Right atrium auricular region (tissue), 2 donors: Measurements from ENCODE around the gene TMPRSS6. TPM values are rescaled to one million over a fixed set of nuclear protein-coding genes. Genes with fewer than 3 reads are reported as not detected.

Experiments
- DNase-seq: peaks from one replicate; pipeline ENCODE4 v3.0.0-alpha.2; 2019; ENCODE audit warnings: low spot score
- H3K27ac ChIP-seq, 2 donors: fragments of 200-600 bp; sonication (generic); 1 replicate in 1 of 2; 2 replicates in 1 of 2; pipeline ENCODE4 v1.5.1; 2016 to 2019
- H3K27me3 ChIP-seq, 2 donors: fragments of 200-600 bp; sonication (generic); one replicate each; pipeline versions ENCODE4 v1.5.1 to v1.6.0; 2017 to 2019
- H3K36me3 ChIP-seq: fragments of 200-600 bp; sonication (generic); one replicate; pipeline ENCODE4 v1.5.1; 2016
- H3K4me1 ChIP-seq, 2 donors: fragments of 200-600 bp; sonication (generic); one replicate each; pipeline versions ENCODE4 v1.5.1 to v1.6.0; 2017 to 2019
- H3K4me3 ChIP-seq, 2 donors: fragments of 200-600 bp; sonication (generic); 1 replicate in 1 of 2; 2 replicates in 1 of 2; pipeline ENCODE4 v1.5.1; 2017 to 2019; ENCODE audit warnings: mild to moderate bottlenecking in 1 of 2, moderate library complexity in 1 of 2
- H3K9me3 ChIP-seq, 2 donors: fragments of 200-600 bp; sonication (generic); one replicate each; pipeline ENCODE4 v1.5.1; 2019
- CTCF ChIP-seq, 2 donors: fragments of 200-600 bp; sonication (generic); IDR thresholded peaks; one replicate each; pipeline ENCODE4 v1.5.1; 2019; ENCODE audit warnings: antibody characterized with exemption in 2 of 2
- total RNA-seq, 2 donors: library from RNA; depleted of rRNA; stranded (reverse); fragments of >200 nt; gene quantifications; one replicate each; pipeline ENCODE4 v1.1.0, GENCODE V29; 2016

The TMPRSS6 gene
- total RNA-seq, 2 donors from 2014 or later: not detected

- H3K27me3 ChIP-seq: peaks cover 0 to 16% of the 10 kb centered on the region in 2 donors
- TF ChIP-seq CTCF (IDR thresholded peaks at IDR 0.05): no peak
- no peak for DNase-seq
- no peaks in the 10 kb centered on the region for H3K36me3 ChIP-seq
- H3K4me3 ChIP-seq: no peak overlapping the region
- H3K9me3 ChIP-seq: no peaks in the 10 kb centered on the region
- H3K27ac ChIP-seq: no peak overlapping the region
- no peaks in the 10 kb centered on the region for H3K4me1 ChIP-seq
These were observed 38.8 kb downstream of the TMPRSS6 start for GRCh38 chr22:37070744-37071143.

GRCh38 chr22:37070334-37070733, 39.2 kb downstream of the TMPRSS6 start:
- Histone ChIP-seq H3K4me1 (no peaks in the 10 kb centered on the region), H3K9me3 (no peaks in the 10 kb centered on the region), H3K36me3 (no peaks in the 10 kb centered on the region), H3K27me3 (peaks cover 0 to 16% of the 10 kb centered on the region in 2 donors), H3K27ac (no peak overlapping the region), H3K4me3 (no peak overlapping the region)
- TF ChIP-seq CTCF (IDR thresholded peaks at IDR 0.05): no peak
- DNase-seq: no peak

- Histone ChIP-seq H3K36me3 (no peaks in the 10 kb centered on the region), H3K9me3 (no peaks in the 10 kb centered on the region), H3K27ac (no peak overlapping the region), H3K27me3 (peaks cover 0 to 16% of the 10 kb centered on the region in 2 donors), H3K4me3 (no peak overlapping the region), H3K4me1 (no peaks in the 10 kb centered on the region)
- TF ChIP-seq CTCF (IDR thresholded peaks at IDR 0.05): no peak
- no peak for DNase-seq
These were observed 39.8 kb downstream of the TMPRSS6 start for GRCh38 chr22:37069719-37070118.

GRCh38 chr22:37069319-37069718, 40.2 kb downstream of the TMPRSS6 start:
- Histone ChIP-seq H3K4me1 (no peaks in the 10 kb centered on the region), H3K27me3 (peaks cover 0 to 16% of the 10 kb centered on the region in 2 donors), H3K4me3 (no peak overlapping the region), H3K9me3 (no peaks in the 10 kb centered on the region), H3K27ac (no peak overlapping the region), H3K36me3 (no peaks in the 10 kb centered on the region)
- TF ChIP-seq CTCF (IDR thresholded peaks at IDR 0.05): no peak
- DNase-seq: no peak

- TF ChIP-seq CTCF (IDR thresholded peaks at IDR 0.05): no peak
- no peak for DNase-seq
These were observed 40.7 kb downstream of the TMPRSS6 start for GRCh38 chr22:37068859-37069258.

GRCh38 chr22:37067428-37067827, 42.1 kb downstream of the TMPRSS6 start:
- H3K27me3 ChIP-seq: peaks cover 0 to 16% of the 10 kb centered on the region in 2 donors
- DNase-seq: no peak

More at GRCh38 chr22:37068859-37069258, 40.7 kb downstream of the TMPRSS6 start:
- H3K9me3 ChIP-seq: no peaks in the 10 kb centered on the region
- H3K36me3 ChIP-seq: no peaks in the 10 kb centered on the region
- H3K27ac ChIP-seq: no peak overlapping the region
- peaks cover 0 to 16% of the 10 kb centered on the region in 2 donors for H3K27me3 ChIP-seq
- H3K4me3 ChIP-seq: no peak overlapping the region
- H3K4me1 ChIP-seq: no peaks in the 10 kb centered on the region

More at GRCh38 chr22:37067428-37067827, 42.1 kb downstream of the TMPRSS6 start:
- H3K36me3 ChIP-seq: no peaks in the 10 kb centered on the region
- no peaks in the 10 kb centered on the region for H3K9me3 ChIP-seq
- H3K27ac ChIP-seq: no peak overlapping the region
- H3K4me1 ChIP-seq: no peaks in the 10 kb centered on the region
- no peak overlapping the region for H3K4me3 ChIP-seq
- no peak for TF ChIP-seq CTCF (IDR thresholded peaks at IDR 0.05)
